IPS-11a (cell line): ENCODE results near the gene CNPY3.

Experiments
- H3K4me3 ChIP-seq: one replicate; pipeline ENCODE4 v1.5.1; 2013; ENCODE audit warnings: low read depth, low read length, control low read depth

CNPY3 gene

DNA sequence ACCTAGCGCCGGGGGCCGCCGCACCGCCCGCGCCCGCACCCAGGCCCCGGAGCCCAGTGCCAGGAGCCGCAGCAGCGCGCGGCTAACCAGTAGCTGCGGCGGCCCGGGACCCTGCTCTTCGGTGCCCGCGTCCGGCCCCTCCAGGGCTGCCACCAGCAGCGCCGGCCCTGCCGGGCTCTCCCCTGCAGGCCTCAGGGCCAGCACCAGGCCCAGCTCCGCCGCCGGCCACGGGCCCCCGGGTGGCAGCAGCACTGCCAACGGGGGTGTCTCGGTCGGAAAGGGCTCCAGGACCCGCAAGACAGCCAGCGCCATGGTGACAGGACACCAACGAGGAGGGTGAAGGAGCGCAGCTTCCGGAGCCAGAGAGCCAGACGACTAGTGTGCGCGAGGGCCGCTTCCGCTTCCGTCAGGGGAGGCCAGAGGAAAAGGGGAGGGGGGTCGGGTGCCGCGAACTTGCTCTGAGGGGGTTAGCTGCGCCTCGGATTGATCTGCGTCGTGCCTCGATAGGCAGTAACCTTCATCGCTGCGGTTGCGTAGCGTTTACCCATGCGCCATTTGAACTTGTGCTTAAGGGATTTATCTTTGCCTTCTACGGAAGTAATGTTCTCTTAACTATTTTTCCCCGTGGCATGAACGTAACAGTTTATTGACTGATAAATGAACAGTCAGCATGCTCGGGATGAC, 49.7 kb downstream of the CNPY3 start, which contains the start of gene PEX6:
Gene PEX6 (minus strand): TSS at position 343 of the 684 bp plus-strand sequence. CDS start 31 bp downstream, at position 312.
- peak within 1 kb of the TSS; percentile 70 for H3K4me3 ChIP-seq

DNA sequence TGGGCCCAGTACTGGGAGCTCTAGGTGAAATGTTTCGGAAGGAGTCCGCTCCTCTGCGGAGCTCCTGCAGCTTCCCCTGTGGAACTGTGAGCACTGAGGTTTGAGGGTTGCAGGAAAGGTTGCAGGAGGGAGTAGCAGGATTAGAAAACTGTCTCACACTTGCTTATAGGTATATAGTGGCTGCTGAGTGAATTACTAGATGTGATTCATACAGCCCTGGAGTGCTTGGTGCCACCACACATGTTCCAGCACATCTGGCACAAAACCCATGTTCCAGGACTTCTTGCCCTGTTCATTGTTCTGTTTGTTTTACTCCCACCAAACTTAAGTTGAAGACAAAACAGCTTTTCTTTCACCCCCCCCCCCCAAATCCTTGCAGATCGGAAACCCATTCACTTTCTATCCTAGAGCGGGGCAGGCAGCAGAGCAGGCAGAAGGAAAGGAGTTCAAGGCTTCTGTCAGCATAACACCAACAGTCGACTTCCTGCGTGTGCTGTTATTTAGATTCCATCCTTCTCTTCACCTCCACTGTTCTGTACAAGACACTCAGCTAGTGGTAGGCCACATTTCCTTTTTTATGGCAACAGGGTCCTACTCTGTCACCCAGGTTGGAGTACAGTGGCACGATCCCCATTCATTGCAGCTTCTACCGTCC, 50.4 kb downstream of the CNPY3 start:
- H3K4me3 ChIP-seq = peak overlapping the region; percentile 70

DNA sequence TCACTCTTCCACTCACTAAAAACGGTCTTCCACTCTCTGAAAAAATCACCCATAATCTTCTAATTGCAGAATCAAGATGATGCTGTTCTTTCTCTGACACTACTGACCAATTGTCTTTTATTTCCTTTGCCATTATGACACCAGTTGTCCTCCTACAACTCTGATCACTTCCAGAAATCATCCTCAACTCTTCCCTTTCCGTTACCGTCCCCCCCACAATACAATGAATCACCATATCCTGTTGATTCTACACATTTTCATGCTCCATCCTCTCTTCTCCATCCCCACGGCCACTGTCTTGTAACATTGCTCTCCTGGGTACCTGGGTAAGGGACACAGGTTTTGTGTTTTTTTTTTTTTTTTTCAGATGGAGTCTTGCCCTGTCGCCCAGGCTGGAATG, 52.6 kb downstream of the CNPY3 start:
- H3K4me3 ChIP-seq = no peak overlapping the region

DNA sequence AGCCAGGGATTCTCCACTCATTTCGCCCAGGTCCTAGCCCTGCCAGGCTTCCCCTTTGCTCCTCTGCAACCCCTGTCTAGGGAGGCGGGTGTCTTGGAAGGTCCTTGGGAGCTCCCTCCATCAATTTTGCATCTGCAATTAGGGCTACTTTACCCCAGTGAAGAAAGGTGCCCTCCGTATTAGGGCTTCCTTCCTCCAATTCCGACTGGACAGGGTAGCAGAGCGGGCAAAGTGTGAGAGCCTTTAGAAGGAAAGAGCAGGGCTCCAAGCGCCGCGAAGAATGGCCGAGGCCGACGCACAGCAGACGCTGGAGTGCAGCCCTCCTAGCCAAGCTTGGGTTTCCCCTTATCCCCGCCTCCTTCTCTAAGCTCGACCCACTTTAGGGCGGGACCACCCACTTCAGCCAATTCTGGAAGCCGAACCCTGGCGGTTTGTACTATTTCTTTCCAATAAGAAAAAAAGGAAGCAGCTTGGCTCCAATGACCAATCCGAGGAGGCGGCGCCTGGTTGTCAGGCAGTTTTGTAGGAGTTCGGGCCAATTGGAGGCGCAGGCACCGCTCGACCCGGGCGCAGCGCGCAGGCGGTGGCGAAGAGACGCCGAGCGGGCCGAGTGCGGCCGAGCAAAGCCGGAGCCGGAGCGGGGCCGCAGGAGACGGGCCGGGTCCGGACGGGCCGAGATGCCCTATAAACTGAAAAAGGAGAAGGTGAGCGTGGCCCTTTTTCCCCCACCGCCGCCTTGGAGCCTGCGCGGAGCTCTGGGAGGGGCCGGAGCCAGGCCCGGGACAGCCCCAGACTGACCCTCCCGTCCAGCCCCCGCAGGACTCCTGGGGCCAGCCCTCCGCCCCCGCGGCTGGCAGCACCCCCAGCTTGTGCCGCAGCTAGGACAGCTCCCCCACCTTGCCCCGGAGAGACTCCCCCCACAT, 55.0 kb downstream of the CNPY3 start, which contains the start of gene PPP2R5D:
Gene PPP2R5D (plus strand): TSS at position 570 of the 923 bp plus-strand sequence. CDS start 108 bp downstream, at position 678.
- H3K4me3 ChIP-seq = peak within 1 kb of the TSS; percentile 75

DNA sequence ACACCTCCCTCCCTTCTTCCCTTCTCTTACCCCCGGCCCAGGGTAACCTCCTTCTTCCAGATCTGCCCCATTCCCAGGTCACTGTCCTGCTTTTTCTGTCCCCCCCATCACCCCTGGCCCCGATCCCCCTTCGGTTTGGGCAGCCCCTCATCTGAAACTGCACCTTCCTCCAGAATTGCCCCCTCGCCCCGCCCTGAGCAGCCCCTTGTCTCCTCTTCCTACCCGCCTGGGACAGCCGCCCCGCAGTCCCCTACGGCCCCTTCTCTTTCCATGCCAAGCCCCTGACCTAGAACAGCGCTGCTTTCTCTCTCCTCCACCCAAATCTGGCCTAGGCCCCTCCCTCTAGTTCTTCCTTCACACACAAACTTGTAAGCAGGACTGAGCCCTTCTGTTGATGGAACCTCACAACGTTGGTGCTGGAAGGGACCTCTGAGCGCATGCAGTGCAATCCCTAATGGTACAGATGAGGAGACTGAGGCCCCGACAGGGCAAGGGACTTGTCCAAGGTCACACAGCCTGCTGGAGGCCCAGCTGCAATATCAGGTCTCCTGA, 55.7 kb downstream of the CNPY3 start:
- peak overlapping the region; percentile 75 for H3K4me3 ChIP-seq

DNA sequence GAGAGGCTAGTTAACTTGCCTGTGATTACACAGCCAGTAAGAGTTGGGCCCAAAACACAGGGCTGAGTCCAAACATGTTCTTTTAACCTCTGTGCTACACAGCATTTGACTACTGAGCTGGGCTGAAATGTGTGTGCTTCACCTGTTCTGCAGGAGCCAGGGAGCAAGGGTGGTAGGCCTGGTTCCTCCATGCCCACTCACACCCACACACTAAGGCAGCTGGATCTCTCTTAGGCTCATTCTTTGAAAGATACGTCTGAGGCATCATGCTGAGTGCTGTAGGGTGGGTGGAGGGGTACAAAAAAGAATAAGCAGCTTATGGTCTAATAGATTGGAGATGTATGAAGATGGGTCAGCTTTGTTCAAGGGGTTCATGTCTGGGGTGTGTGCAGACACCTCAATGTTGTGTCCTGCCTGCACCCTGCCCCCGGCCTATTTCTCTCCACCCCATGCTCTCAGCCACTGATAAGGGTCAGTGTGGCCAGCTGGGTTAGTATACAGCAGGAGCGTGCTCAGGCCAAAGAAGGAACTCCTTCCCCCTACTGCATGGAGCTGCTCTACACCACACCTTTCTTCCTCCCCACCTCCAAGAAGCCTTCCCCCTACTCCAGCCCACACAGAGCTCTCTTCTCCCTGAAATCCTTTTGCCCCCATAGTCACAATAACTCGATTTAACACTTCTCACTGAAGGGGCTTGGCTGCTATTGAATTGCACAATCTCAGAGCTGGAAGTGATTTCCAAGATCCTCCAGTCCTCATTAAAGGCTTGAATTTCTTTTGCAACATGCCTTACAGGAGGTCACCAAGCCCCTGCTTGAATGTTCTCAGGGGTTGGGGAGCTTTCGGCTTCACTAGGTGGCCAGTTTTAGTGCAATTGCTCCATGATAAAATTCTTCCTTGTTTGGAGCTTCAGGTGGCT, 58.5 kb downstream of the CNPY3 start:
- no peak overlapping the region for H3K4me3 ChIP-seq

DNA sequence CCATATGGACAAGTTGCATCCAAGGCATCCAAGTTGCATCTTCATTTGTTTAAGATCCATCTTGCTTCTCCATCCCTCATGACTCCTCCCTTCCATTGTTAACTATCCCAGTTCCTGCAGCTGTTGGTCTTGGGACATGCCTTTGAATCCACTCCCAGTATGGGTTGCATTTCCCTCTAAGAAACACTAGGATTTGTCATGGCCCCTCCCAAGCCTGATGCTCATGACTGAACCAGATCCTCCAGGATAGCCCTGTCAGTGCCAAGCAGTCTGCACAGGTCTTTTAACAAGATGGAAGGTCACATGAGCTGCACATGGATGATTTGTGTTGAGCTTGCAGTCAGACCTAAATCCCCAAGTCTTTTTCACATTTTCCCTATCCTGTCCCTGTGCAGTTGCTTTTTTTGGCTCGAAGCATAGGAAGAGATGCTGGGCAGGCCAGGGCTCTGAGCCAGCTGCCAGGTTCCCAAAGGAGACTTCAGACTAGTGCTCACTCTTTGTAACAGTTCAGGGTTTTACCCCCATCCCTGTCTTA, 59.3 kb downstream of the CNPY3 start:
- no peak overlapping the region for H3K4me3 ChIP-seq
